Tongue (tissue), 2 donors: ENCODE data around the gene NPTN. TPM values are rescaled to one million over a fixed set of nuclear protein-coding genes. Genes with fewer than 3 reads are reported as not detected.

Experiments used
- DNase-seq: peaks from one replicate; pipeline ENCODE4 v3.0.0-alpha.2; 2015
- total RNA-seq: library from RNA; depleted of rRNA; stranded (reverse); fragments of >200 nt; gene quantifications from one replicate; pipeline ENCODE4 v1.2.3, GENCODE V29; 2014

Gene NPTN
- total RNA-seq, 1 donor from 2014 or later: 85.5 TPM

- no peak for DNase-seq
These were observed 115.6 kb downstream of the NPTN start for GRCh38 chr15:73517566-73517965.

DNA sequence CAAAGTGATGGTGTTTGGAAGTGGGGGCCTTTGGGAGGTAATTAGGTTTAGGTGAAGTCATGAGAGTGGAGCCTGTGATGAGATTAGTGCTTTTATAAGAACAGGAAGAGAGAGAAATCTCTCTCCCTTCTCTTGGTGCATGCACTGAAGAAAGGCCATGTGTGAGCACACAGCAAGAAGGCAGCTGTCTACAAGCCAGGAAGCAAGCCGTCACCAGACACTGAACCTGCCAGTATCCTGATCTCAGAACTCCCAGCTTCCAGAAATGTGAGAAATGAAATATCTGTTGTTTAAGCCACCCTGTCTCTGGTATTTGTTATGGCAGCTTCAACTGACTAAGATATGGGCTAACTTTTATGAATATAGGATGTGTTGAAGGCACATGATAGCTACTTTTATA lies 117.7 kb downstream of the NPTN start:
- peak; percentile 5 for DNase-seq

Other genes with a start within 250 kb of the NPTN start
- gene REC114, start 190.2 kb downstream of the NPTN start, total RNA-seq: not detected
- gene CD276, start 51.0 kb upstream of the NPTN start, total RNA-seq: 85.4 TPM
- gene INSYN1, start 120.0 kb upstream of the NPTN start, total RNA-seq: 14.8 TPM
- not detected for gene TBC1D21, start 240.2 kb upstream of the NPTN start, total RNA-seq